Endodermal cell (in vitro differentiated cells): ENCODE measurements around the gene BEAN1. TPM values are rescaled to one million over a fixed set of nuclear protein-coding genes. Genes with fewer than 3 reads are reported as not detected.

Source experiments
- DNase-seq: peaks from one replicate; pipeline ENCODE4 v3.0.0-alpha.2; 2017
- H3K27ac ChIP-seq: 2 replicates; pipeline ENCODE4 v1.5.1; 2013; ENCODE audit warnings: mild to moderate bottlenecking, low read depth, low read length, moderate library complexity
- H3K27me3 ChIP-seq: 2 replicates; pipeline ENCODE4 v1.6.1; 2013; ENCODE audit warnings: mild to moderate bottlenecking, low read length, moderate library complexity; ENCODE audit not compliant: insufficient read depth, control insufficient read depth, poor library complexity, severe bottlenecking
- H3K36me3 ChIP-seq: 2 replicates; pipeline ENCODE4 v1.7.0; 2013; ENCODE audit warnings: mild to moderate bottlenecking, low read length, moderate library complexity; ENCODE audit not compliant: control insufficient read depth, insufficient read depth
- H3K4me1 ChIP-seq: one replicate; pipeline ENCODE4 v1.7.0; 2013; ENCODE audit warnings: low read length; ENCODE audit not compliant: control insufficient read depth, insufficient read depth
- H3K4me3 ChIP-seq: 2 replicates; pipeline ENCODE4 v1.5.1; 2013; ENCODE audit warnings: mild to moderate bottlenecking, low read length, moderate library complexity
- H3K9ac ChIP-seq: 2 replicates; pipeline ENCODE4 v1.6.1; 2013; ENCODE audit warnings: mild to moderate bottlenecking, low read length, moderate library complexity; ENCODE audit not compliant: poor library complexity, severe bottlenecking; ENCODE audit errors: extremely low read depth
- H3K9me3 ChIP-seq: 2 replicates; pipeline ENCODE4 v1.6.1; 2013; ENCODE audit warnings: mild to moderate bottlenecking, low read length, moderate library complexity; ENCODE audit not compliant: control insufficient read depth
- H3K27ac Mint-ChIP-seq: 2 replicates; pipeline ENCODE4 v1.8.0; 2020; ENCODE audit warnings: mixed read lengths
- H3K27me3 Mint-ChIP-seq: 2 replicates; pipeline ENCODE4 v1.8.0; 2021; ENCODE audit warnings: mild to moderate bottlenecking, mixed read lengths; ENCODE audit not compliant: insufficient read depth
- H3K36me3 Mint-ChIP-seq: 2 replicates; pipeline ENCODE4 v1.8.0; 2020; ENCODE audit warnings: low read depth, mixed read lengths
- H3K4me1 Mint-ChIP-seq: 2 replicates; pipeline ENCODE4 v1.8.0; 2020; ENCODE audit warnings: mixed read lengths
- H3K4me3 Mint-ChIP-seq: 2 replicates; pipeline ENCODE4 v1.8.0; 2020; ENCODE audit warnings: mild to moderate bottlenecking, moderate library complexity, mixed read lengths
- H3K9me3 Mint-ChIP-seq: 2 replicates; pipeline ENCODE4 v1.8.0; 2020; ENCODE audit warnings: mild to moderate bottlenecking, mixed read lengths
- WGBS, 2 experiments: methylation state at CpG; one replicate each; pipeline versions ENCODE4 v1.1.5 to v1.1.7; 2013; ENCODE audit warnings: missing lambda C conversion rate in 2 of 2, mixed read lengths in 1 of 2; ENCODE audit not compliant: insufficient coverage in 1 of 2, insufficient read length in 1 of 2; 5-methylcytosine and 5-hydroxymethylcytosine counted together
- total RNA-seq, 2 donors: library from RNA; stranded (reverse); fragmentation: NEBNext Ultra II Directional in 1 of 2; extraction: Animal tissue kit (Norgen Biotek cat#: 25700) in 1 of 2; gene quantifications; 2 replicates in 1 of 2; 3 replicates in 1 of 2; pipeline ENCODE4 v1.2.1, GENCODE V29; 2021
- TF ChIP-seq, protein P1 (sequence below): fragments of 200-600 bp; sonication (generic); conservative IDR thresholded peaks from 2 replicates; pipeline ENCODE4 v1.5.0; 2021; ENCODE audit warnings: antibody characterized with exemption, mild to moderate bottlenecking

The BEAN1 gene
- total RNA-seq, 2 donors from 2014 or later, result 0.18 TPM; not detected in 1

DNA sequence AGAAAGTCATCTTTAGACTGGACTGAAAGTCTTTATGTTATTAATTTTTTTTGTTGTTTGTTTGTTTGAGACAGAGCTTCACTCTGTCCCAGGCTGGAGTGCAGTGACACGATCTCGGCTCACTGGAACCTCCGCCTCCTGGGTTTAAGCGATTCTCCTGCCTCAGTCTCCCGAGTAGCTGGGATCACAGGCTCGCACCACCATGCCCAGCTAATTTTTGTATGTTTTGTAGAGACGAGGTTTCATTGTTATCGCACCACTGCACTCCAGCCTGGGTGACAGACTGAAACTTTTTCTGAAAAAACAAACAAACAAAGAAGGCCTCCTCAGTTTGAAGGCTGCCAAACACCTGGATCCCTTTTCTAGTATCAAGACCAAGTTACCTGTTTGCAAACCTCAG, 4.7 kb downstream of the BEAN1 start:
- Histone ChIP-seq H3K4me3 (no peak overlapping the region), H3K9ac (no peak overlapping the region), H3K27ac (no peak overlapping the region), H3K9me3 (no peaks in the 10 kb centered on the region), H3K4me1 (peaks cover 20% of the 10 kb centered on the region), H3K36me3 (no peaks in the 10 kb centered on the region), H3K27me3 (peaks cover 44% of the 10 kb centered on the region)
- WGBS, 2 experiments, result 84 to 88% methylated on average over 4 to 8 of the region's 8 CpGs
- H3K4me3 Mint-ChIP-seq, result no peak overlapping the region
- DNase-seq, result peak; percentile 36
- H3K27ac Mint-ChIP-seq, result no peak overlapping the region
- H3K9me3 Mint-ChIP-seq, result no peaks in the 10 kb centered on the region
- TF ChIP-seq, protein P1, sequence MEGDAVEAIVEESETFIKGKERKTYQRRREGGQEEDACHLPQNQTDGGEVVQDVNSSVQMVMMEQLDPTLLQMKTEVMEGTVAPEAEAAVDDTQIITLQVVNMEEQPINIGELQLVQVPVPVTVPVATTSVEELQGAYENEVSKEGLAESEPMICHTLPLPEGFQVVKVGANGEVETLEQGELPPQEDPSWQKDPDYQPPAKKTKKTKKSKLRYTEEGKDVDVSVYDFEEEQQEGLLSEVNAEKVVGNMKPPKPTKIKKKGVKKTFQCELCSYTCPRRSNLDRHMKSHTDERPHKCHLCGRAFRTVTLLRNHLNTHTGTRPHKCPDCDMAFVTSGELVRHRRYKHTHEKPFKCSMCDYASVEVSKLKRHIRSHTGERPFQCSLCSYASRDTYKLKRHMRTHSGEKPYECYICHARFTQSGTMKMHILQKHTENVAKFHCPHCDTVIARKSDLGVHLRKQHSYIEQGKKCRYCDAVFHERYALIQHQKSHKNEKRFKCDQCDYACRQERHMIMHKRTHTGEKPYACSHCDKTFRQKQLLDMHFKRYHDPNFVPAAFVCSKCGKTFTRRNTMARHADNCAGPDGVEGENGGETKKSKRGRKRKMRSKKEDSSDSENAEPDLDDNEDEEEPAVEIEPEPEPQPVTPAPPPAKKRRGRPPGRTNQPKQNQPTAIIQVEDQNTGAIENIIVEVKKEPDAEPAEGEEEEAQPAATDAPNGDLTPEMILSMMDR, result no peak
- H3K36me3 Mint-ChIP-seq, result no peaks in the 10 kb centered on the region
- H3K4me1 Mint-ChIP-seq, result peaks cover 19% of the 10 kb centered on the region
- H3K27me3 Mint-ChIP-seq, result peaks cover 70% of the 10 kb centered on the region

DNA sequence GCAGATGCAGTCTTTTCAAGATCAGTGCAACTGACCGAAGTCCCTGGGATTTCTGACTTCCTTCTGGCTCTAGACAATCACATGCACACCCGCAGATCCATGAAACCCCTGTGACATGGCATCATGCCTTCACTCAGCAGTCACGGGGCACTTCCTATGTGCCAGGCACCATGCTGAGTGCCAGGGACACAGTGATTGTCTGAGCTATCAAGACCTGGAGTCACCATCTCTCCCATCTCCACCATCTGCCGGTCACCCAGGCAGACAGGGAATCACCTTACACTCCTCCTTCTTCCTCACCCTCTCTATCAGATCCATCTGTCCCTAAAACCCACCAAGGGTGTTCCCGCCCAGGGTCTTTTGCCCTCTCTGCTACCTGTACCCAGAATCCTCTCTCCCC, 5.3 kb downstream of the BEAN1 start:
- 82 to 93% methylated on average over 2 to 5 of the region's 5 CpGs for WGBS, 2 experiments
- TF ChIP-seq, protein P1, result no peak
- Mint-ChIP-seq H3K9me3 (no peaks in the 10 kb centered on the region), H3K27ac (no peak overlapping the region), H3K27me3 (peaks cover 72% of the 10 kb centered on the region), H3K4me1 (peaks cover 19% of the 10 kb centered on the region), H3K4me3 (no peak overlapping the region), H3K36me3 (no peaks in the 10 kb centered on the region)
- Histone ChIP-seq H3K27ac (no peak overlapping the region), H3K36me3 (no peaks in the 10 kb centered on the region), H3K4me1 (peaks cover 20% of the 10 kb centered on the region), H3K27me3 (peaks cover 43% of the 10 kb centered on the region), H3K9me3 (no peaks in the 10 kb centered on the region), H3K9ac (no peak overlapping the region), H3K4me3 (no peak overlapping the region)
- DNase-seq, result peak; percentile 45

DNA sequence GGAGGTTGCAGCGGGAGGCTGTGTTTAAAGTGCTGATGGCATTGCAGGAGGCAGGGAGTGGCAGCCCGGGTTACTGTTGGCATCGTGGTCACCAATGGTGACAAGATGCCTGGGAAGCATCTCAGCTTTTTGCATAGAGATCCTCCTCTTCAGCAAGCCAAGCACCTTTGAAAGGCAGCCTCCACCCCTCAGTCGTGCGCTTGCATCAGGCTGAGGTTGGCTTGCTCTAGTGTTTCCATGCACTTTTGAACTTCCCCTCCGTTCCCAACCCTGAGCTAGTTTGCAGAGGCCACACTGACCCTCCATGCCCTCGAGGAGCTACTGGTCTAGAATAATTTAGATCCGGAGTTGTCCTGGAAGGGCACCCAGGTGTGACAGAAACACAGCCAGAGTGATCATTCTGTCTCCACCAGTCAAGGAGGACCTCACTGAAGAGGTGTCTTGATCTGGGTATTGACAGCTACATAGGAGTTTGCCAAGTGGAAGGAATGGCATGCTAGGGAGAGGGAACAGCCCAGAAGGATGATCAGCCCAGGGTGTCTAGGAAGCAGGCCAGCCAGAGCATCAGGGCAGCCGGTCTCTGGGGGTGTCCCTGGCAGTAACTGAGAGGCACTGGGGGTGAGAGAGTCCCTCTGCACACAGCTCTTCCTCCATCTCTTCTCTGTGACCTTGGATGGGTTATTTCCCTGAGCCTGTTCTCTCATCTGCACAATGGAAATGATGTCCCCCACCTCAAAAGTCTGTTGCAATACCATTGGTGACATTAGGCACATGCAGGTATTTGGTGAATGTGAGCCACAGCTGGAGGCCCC, 7.7 kb downstream of the BEAN1 start:
- TF ChIP-seq, protein P1, result no peak
- Histone ChIP-seq H3K4me1 (peaks cover 13% of the 10 kb centered on the region), H3K9ac (no peak overlapping the region), H3K4me3 (no peak overlapping the region), H3K27me3 (peaks cover 19% of the 10 kb centered on the region), H3K36me3 (no peaks in the 10 kb centered on the region), H3K9me3 (no peaks in the 10 kb centered on the region), H3K27ac (no peak overlapping the region)
- Mint-ChIP-seq H3K4me3 (no peak overlapping the region), H3K4me1 (peaks cover 20% of the 10 kb centered on the region), H3K9me3 (no peaks in the 10 kb centered on the region), H3K36me3 (no peaks in the 10 kb centered on the region), H3K27ac (no peak overlapping the region), H3K27me3 (peaks cover 68% of the 10 kb centered on the region)
- 84 to 91% methylated on average over 8 to 9 of the region's 9 CpGs for WGBS, 2 experiments
- peak; percentile 81 for DNase-seq
